K562 (cell line): ENCODE results near the gene PDLIM4. TPM values are rescaled to one million over a fixed set of nuclear protein-coding genes. Genes with fewer than 3 reads are reported as not detected.

ENCODE experiments used
- BHLHE40 ChIP-seq: IDR thresholded peaks from 2 replicates; pipeline ENCODE4 v1.6.1; 2011; ENCODE audit warnings: low read length, improper control_type of control experiment
- CEBPG ChIP-seq, 3 experiments: fragments of 200-800 bp in 1 of 3; sonication (Bioruptor generic) in 1 of 3; sonication (generic) in 1 of 3; formaldehyde crosslinking in 1 of 3; IDR thresholded peaks in 2 of 3; conservative IDR thresholded peaks in 1 of 3; 2 replicates each; pipeline versions ENCODE4 v1.6.1 to v1.8.0; 2016 to 2022; ENCODE audit warnings: missing compliant biosample characterization in 2 of 3, missing genetic modification characterization in 2 of 3, mild to moderate bottlenecking in 1 of 3, missing genetic modification reagents in 1 of 3
- FOS ChIP-seq: IDR thresholded peaks from 3 replicates; pipeline ENCODE4 v1.6.1; 2011; ENCODE audit not compliant: insufficient read length; ENCODE audit errors: extremely low read depth
- HES1 ChIP-seq: fragments of 450-650 bp; IDR thresholded peaks from 2 replicates; pipeline ENCODE4 v1.6.1; 2016; ENCODE audit warnings: low read depth, mild to moderate bottlenecking, moderate library complexity
- REST ChIP-seq, 2 experiments: fragments of 450-650 bp; formaldehyde crosslinking in 1 of 2; IDR thresholded peaks; 2 replicates each; pipeline versions ENCODE4 v1.4.0 to v1.6.1; 2014 to 2020; ENCODE audit warnings: mild to moderate bottlenecking in 2 of 2, borderline replicate concordance in 1 of 2, low read depth in 1 of 2
- RFX1 ChIP-seq: fragments of 450-650 bp; IDR thresholded peaks from 2 replicates; pipeline ENCODE4 v1.6.1; 2016; ENCODE audit warnings: mild to moderate bottlenecking, moderate library complexity
- TCF15 ChIP-seq: fragments of 250-450 bp; sonication (Bioruptor Pico); IDR thresholded peaks from 2 replicates; pipeline ENCODE4 v1.8.0; 2022; ENCODE audit warnings: moderate library complexity, mild to moderate bottlenecking, inconsistent platforms
- XRCC4 ChIP-seq: IDR thresholded peaks from one replicate; pipeline ENCODE4 v1.6.1; 2011; ENCODE audit not compliant: insufficient read depth, insufficient read length; ENCODE audit errors: extremely low read depth
- ZBTB43 ChIP-seq: sonication (generic); formaldehyde crosslinking; IDR thresholded peaks from 2 replicates; pipeline ENCODE4 v1.8.0; 2023; ENCODE audit warnings: mild to moderate bottlenecking, missing genetic modification reagents
- ZHX1 ChIP-seq: fragments of 150-350 bp; conservative IDR thresholded peaks from 2 replicates; pipeline ENCODE4 v1.6.1; 2014; ENCODE audit warnings: low read length
- ZNF398 ChIP-seq: fragments of 250-450 bp; sonication (Bioruptor Pico); IDR thresholded peaks from 2 replicates; pipeline ENCODE4 v1.8.0; 2021; ENCODE audit warnings: moderate library complexity, mild to moderate bottlenecking, inconsistent platforms
- polyA plus RNA-seq, 8 experiments: library from polyadenylated mRNA; depleted of rRNA in 4 of 8; stranded (reverse) in 5 of 8; unstranded in 3 of 8; fragments of >200 nt; fragmentation: Nextera tagmentation in 2 of 8; fragmentation: Illumina TruSeq in 1 of 8; extraction: Ambion mirVana in 2 of 8; extraction: Trizol in 1 of 8; gene quantifications; 2 replicates each; pipeline versions ENCODE4 v1.2.1 to v1.2.3, GENCODE V29; 2011 to 2014; ENCODE audit warnings: inconsistent platforms in 1 of 8, missing spikeins in 1 of 8
- total RNA-seq, 7 experiments: library from RNA; depleted of rRNA in 6 of 7; stranded (reverse); fragments of >200 nt in 6 of 7; fragmentation: Illumina TruSeq in 2 of 7; extraction: Trizol in 2 of 7; gene quantifications; 2 replicates each; pipeline versions ENCODE4 v1.2.1 to v1.2.3, GENCODE V29; 2011 to 2021; ENCODE audit warnings: low replicate concordance in 1 of 7

Gene PDLIM4
- total and polyA plus RNA-seq, 9 of the 15 experiments (the other 6 are each of a cell fraction or from before 2014, with no cell fraction given) = 0.28 to 32.8 (median 13.1) TPM

GRCh38 chr5:132313961-132314432 is 56.5 kb downstream of the PDLIM4 start (continued):
- TF ChIP-seq CEBPG (CRISPR knock-in tag; IDR thresholded peaks at IDR 0.05) (no peak; the same call in 1 of the 2 replicates), CEBPG (tag; conservative IDR thresholded peaks at IDR 0.05 in 1 of 2, IDR thresholded peaks at IDR 0.05 in 1 of 2) (no peak), ZHX1 (no peak), REST (IDR thresholded peaks at IDR 0.05; ENCODE audit: borderline replicate concordance) (peak; percentile 31; the same call in 1 of the 2 replicates), REST (CRISPR knock-in tag; IDR thresholded peaks at IDR 0.05; ENCODE audit: low read depth) (no peak), RFX1 (no peak), ZNF398 (CRISPR knock-in tag) (no peak), TCF15 (no peak), XRCC4 (no peak), FOS (no peak), ZBTB43 (CRISPR knock-in tag) (no peak), BHLHE40 (0 out of 2 replicates have a peak, but pooled peaks have one; percentile 17), HES1 (no peak)
